Measurements from ENCODE around the gene CCDC127.

Gene CCDC127

DNA sequence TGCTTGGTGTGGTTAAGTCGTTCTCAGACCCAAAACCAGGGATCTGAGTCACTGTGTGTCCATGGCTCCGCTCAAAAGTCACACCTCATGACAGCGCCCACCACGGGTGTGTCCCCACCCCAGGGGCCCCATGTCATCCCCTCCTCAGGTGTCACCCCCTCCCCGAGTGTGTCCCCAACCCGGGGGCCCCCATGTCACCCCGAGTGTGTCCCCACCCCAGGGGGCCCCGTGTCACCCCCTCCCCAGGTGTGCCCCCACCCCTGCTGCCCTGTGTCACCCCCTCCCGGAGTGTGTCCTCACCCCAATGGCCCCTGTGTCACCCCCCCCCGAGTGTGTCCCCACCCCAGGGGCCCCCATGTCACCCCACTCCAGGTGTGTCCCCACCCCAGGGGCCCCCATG is 21.6 kb downstream of the CCDC127 start:
- H3K4me3 ChIP-seq (ENCODE audit: low read depth, low read length): no peak overlapping the region
- TF ChIP-seq, protein P1, sequence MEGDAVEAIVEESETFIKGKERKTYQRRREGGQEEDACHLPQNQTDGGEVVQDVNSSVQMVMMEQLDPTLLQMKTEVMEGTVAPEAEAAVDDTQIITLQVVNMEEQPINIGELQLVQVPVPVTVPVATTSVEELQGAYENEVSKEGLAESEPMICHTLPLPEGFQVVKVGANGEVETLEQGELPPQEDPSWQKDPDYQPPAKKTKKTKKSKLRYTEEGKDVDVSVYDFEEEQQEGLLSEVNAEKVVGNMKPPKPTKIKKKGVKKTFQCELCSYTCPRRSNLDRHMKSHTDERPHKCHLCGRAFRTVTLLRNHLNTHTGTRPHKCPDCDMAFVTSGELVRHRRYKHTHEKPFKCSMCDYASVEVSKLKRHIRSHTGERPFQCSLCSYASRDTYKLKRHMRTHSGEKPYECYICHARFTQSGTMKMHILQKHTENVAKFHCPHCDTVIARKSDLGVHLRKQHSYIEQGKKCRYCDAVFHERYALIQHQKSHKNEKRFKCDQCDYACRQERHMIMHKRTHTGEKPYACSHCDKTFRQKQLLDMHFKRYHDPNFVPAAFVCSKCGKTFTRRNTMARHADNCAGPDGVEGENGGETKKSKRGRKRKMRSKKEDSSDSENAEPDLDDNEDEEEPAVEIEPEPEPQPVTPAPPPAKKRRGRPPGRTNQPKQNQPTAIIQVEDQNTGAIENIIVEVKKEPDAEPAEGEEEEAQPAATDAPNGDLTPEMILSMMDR (IDR thresholded peaks at IDR 0.05; ENCODE audit: low read depth, low read length, missing control alignments): no peak
- no peak for DNase-seq (ENCODE audit: low read depth)

DNA sequence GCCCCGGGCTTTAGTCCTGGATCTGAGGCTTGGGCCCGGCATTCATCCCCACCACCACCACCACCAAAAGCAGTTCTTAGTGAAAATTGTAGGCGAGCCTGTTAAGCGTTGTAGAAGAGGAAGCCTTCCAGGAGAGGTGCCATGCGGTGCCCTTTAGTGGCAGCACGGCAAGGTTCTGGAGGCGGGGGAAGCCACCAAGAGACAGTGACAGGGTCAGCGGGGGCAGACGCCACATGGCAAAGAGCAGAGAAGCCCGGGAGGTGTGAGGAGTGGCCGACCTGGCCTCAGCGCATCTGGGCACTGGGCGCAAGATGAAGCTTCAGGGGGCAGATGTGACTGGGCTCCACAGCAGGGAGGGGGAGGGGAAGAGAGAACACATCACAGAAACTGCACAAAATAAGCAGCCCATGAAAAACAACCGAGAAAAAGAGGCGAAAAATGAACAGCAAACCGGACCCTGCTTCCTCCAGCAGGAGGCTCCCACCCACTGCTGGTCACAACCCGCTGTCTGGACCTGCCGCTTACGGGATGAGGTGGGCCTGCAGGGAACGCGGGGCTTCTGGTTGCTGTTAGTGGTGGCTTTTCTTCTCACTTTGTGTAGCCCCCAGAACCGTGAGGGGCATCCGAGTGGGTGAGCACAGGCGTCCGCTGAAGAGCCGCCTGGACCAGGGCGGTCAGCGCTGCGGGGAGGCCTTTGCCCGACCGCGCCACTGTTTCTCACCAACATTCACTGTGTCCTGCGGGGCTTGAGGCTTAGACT is 22.4 kb downstream of the CCDC127 start:
- TF ChIP-seq, protein P1 (IDR thresholded peaks at IDR 0.05; ENCODE audit: low read depth, low read length, missing control alignments): no peak
- no peak for DNase-seq (ENCODE audit: low read depth)
- no peak overlapping the region for H3K4me3 ChIP-seq (ENCODE audit: low read depth, low read length)

DNA sequence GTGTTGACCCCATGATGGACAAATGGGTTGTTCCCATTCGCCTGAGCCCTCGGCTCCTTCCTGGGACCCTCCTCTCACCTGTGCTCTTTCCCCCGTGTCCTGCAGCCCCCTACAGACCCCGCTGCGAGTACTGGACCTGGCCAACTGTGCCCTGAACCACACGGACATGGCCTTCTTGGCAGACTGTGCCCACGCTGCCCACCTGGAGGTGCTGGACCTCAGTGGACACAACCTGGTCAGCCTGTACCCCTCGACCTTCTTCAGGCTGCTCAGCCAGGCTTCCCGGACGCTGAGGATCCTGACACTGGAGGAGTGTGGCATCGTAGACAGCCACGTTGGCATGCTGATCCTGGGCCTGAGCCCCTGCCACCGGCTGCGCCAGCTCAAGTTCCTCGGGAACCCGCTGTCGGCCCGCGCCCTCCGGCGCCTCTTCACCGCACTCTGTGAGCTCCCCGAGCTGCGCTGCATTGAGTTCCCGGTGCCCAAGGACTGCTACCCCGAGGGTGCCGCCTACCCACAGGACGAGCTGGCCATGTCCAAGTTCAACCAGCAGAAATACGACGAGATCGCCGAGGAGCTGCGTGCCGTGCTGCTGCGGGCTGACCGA is 23.2 kb downstream of the CCDC127 start:
- TF ChIP-seq, protein P1 (IDR thresholded peaks at IDR 0.05; ENCODE audit: low read depth, low read length, missing control alignments): no peak
- DNase-seq (ENCODE audit: low read depth): no peak

DNA sequence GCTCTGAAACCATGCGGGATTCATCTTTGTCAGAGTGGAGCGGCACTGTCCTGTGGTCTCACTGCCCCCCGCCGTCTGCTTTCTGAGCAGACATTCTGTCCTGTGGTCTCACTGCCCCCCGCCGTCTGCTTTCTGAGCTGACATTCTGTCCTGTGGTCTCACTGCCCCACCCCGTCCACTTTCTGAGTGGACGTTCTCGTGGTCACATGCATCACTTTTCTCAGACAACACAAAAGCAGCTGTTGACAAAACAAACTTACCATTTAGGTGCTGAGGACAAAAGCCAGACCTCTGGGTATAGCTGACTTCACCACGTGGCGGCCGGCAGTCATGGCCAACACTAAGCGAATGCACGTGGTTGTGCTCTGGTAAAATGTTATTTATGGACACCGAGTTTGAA is 23.9 kb downstream of the CCDC127 start:
- TF ChIP-seq, protein P1 (IDR thresholded peaks at IDR 0.05; ENCODE audit: low read depth, low read length, missing control alignments): no peak
- H3K4me3 ChIP-seq (ENCODE audit: low read depth, low read length): no peak overlapping the region
- DNase-seq (ENCODE audit: low read depth): no peak

More for the DNA sequence above, 23.2 kb downstream of the CCDC127 start:
- no peak overlapping the region for H3K4me3 ChIP-seq (ENCODE audit: low read depth, low read length)

DNA sequence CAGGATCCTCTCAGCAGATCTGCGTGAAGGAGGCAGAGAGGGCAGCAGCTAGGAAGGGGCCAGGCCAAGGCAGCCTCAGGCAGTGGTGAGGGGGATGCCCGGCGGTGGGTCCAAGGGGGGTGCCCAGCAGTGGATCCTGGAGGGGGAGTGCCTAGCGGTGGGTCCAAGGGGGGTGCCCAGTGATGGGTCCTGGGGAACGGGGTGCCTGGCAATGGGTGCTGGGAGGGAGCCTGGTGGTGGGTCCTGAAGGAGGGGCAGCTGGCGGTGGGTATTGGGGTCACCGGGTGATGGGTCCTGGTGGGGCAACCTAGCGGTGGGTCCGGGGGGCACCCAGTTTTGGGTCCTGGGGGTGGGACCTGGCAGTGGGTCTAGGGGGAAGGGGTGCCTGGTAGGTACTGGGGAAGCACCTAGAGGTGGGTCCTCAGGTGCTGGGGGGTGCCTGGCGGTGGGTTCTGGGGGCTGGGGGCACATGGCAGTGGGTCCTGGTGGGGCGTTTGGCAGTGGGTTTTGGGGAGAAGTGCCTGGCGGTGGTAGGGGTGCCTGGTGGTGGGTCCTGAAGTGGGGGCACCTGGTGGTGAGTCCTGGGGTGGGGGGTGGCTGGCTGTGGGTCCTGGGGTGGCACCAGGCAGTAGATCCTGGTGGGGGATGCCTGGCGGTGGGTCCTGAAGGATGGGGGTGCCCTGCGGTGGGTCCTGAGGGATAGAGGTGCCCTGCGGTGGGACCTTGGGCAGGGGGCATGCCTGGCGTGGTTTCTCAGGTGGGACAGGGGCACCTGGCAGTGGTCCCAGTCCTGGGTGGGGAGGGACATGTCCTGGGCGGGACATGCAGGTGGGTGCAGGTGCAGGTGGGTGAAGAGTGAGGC is 24.8 kb downstream of the CCDC127 start:
- no peak for DNase-seq (ENCODE audit: low read depth)
- TF ChIP-seq, protein P1 (IDR thresholded peaks at IDR 0.05; ENCODE audit: low read depth, low read length, missing control alignments): no peak
- no peak overlapping the region for H3K4me3 ChIP-seq (ENCODE audit: low read depth, low read length)

DNA sequence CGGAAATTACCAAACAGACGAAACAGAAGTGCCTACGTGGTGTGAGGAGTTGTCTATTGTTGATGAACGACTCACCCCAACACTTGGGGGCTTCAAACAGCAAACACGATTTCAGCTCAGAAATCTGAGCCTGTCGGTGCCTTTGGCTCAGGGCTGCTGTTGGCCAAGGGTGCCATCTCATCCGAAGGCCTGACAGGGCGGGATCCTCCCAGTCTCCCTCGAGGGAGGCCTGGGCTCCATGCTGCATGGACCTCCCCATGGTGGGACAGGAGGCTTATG is 25.3 kb downstream of the CCDC127 start:
- no peak for DNase-seq (ENCODE audit: low read depth)
- no peak overlapping the region for H3K4me3 ChIP-seq (ENCODE audit: low read depth, low read length)
- TF ChIP-seq, protein P1 (IDR thresholded peaks at IDR 0.05; ENCODE audit: low read depth, low read length, missing control alignments): no peak
